GM19035 (cell line): ENCODE data around the gene LRP6.
"Not testable (repeated sequence)": the region's sequence is repeated elsewhere in the genome, so short reads cannot be mapped to it uniquely, and the experiment has no call there.

Experiments
- ATAC-seq: cut with Tn5 transposase; IDR thresholded peaks from one replicate; pipeline ENCODE4 v1.9.1; 2021; ENCODE audit not compliant: unreplicated experiment

Gene LRP6

GRCh38 chr12:12182703-12183365 is 84.0 kb downstream of the LRP6 start:
- no peak for ATAC-seq

GRCh38 chr12:12181511-12181910 is 85.3 kb downstream of the LRP6 start:
- no peak for ATAC-seq

- ATAC-seq = no peak
Observed at GRCh38 chr12:12180575-12180974, 86.3 kb downstream of the LRP6 start.

GRCh38 chr12:12180136-12180535 is 86.7 kb downstream of the LRP6 start:
- no peak for ATAC-seq

GRCh38 chr12:12178559-12178958 is 88.3 kb downstream of the LRP6 start:
- ATAC-seq = no peak

- peak; percentile 52 for ATAC-seq
Observed at GRCh38 chr12:12176402-12176801, 90.4 kb downstream of the LRP6 start.

- peak; percentile 77 for ATAC-seq
Observed at GRCh38 chr12:12171991-12172511, 94.8 kb downstream of the LRP6 start.

GRCh38 chr12:12167847-12168246 is 99.0 kb downstream of the LRP6 start:
- ATAC-seq = no peak

GRCh38 chr12:12166751-12167150 is 100.1 kb downstream of the LRP6 start:
- ATAC-seq = no peak

- no peak for ATAC-seq
Observed at GRCh38 chr12:12159988-12160387, 106.9 kb downstream of the LRP6 start.

GRCh38 chr12:12158858-12159257 is 108.0 kb downstream of the LRP6 start:
- no peak for ATAC-seq

- no peak for ATAC-seq
Observed at GRCh38 chr12:12157424-12157823, 109.4 kb downstream of the LRP6 start.

- ATAC-seq = no peak
Observed at GRCh38 chr12:12156828-12157227, 110.0 kb downstream of the LRP6 start.

GRCh38 chr12:12156116-12156515 is 110.7 kb downstream of the LRP6 start:
- ATAC-seq = no peak

- no peak for ATAC-seq
Observed at GRCh38 chr12:12153596-12153995, 113.2 kb downstream of the LRP6 start.

- no peak for ATAC-seq
Observed at GRCh38 chr12:12147111-12147510, 119.7 kb downstream of the LRP6 start.

GRCh38 chr12:12144531-12144930 is 122.3 kb downstream of the LRP6 start:
- not testable (repeated sequence) for ATAC-seq

GRCh38 chr12:12141000-12141399 is 125.8 kb downstream of the LRP6 start:
- ATAC-seq = no peak

- no peak for ATAC-seq
Observed at GRCh38 chr12:12138203-12139154, 128.4 kb downstream of the LRP6 start.

- no peak for ATAC-seq
Observed at GRCh38 chr12:12133785-12134184, 133.1 kb downstream of the LRP6 start.

- no peak for ATAC-seq
Observed at GRCh38 chr12:12133259-12133658, 133.6 kb downstream of the LRP6 start.

GRCh38 chr12:12128670-12129069 is 138.2 kb downstream of the LRP6 start:
- ATAC-seq = no peak
